ENCODE measurements around the gene EMILIN3.

DNA sequence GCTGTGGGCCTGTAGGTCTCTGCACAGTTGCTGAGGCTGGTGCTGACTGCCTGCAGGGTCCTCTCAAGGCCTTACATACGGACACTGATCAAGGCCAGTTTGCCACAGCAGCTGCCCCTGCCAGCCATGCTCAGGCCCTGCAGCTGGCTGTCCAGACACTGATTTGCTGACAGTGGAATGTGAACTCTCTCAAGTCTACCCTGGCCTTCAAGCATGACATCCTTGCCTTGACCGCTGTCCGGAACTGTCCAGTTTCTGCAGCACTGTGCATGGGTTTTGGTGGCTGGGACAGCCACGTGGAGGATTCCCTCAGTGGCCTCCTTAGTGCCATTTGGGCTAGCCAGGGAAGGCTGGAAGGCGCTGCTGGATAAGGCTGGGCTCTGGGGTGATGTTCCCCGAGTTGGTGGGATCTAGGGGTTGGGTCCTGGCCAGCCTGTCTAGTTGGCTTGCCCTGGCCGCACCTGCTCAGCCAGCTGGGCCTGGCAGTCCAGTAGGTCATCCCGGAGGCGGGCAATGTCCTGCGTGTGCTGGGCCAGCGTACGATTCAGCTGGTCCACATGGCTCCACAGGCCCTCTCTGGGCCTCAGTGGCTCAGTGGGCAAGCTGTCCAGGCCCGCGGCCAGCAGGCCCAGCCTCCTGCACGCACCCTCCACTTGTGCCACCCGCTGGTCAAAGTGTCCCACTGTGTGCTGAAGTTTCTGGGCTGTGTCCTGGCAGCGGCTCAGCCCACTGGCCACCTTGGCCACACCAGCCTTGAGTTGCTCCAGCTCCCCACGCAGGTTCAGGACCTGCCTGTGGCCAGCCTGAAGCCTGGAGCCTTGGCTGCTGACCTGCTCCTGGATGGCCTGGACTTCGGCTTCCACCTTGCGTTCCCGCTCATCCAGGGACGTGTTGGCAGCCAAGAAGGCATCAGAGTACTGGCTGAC lies 5.5 kb downstream of the EMILIN3 start:
- TF ChIP-seq EP300 (IDR thresholded peaks at IDR 0.05; ENCODE audit: low read depth), result no peak
- TF ChIP-seq, protein P1, sequence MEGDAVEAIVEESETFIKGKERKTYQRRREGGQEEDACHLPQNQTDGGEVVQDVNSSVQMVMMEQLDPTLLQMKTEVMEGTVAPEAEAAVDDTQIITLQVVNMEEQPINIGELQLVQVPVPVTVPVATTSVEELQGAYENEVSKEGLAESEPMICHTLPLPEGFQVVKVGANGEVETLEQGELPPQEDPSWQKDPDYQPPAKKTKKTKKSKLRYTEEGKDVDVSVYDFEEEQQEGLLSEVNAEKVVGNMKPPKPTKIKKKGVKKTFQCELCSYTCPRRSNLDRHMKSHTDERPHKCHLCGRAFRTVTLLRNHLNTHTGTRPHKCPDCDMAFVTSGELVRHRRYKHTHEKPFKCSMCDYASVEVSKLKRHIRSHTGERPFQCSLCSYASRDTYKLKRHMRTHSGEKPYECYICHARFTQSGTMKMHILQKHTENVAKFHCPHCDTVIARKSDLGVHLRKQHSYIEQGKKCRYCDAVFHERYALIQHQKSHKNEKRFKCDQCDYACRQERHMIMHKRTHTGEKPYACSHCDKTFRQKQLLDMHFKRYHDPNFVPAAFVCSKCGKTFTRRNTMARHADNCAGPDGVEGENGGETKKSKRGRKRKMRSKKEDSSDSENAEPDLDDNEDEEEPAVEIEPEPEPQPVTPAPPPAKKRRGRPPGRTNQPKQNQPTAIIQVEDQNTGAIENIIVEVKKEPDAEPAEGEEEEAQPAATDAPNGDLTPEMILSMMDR (IDR thresholded peaks at IDR 0.05), result no peak
- no peak for TF ChIP-seq POLR2A (IDR thresholded peaks at IDR 0.05)
- TF ChIP-seq POLR2AphosphoS5 (IDR thresholded peaks at IDR 0.05), result no peak

All from transverse colon (tissue), 4 donors.